ENCODE results near the gene ZNF732. TPM values are rescaled to one million over a fixed set of nuclear protein-coding genes. Genes with fewer than 3 reads are reported as not detected.
"Not testable (repeated sequence)": the region's sequence is repeated elsewhere in the genome, so short reads cannot be mapped to it uniquely, and the experiment has no call there.

Gene ZNF732
- total RNA-seq: 0.44 TPM

- DNase-seq (ENCODE audit: low spot score): peak; percentile 71
Observed at GRCh38 chr4:304969-305680, at the start of gene ZNF732. TSS of gene ZNF732 (minus strand) at chr4:305474. CDS start at chr4:305310, 164 bp downstream.

GRCh38 chr4:340011-340410 lies 34.7 kb upstream of the ZNF732 start:
- DNase-seq (ENCODE audit: low spot score): no peak

- DNase-seq (ENCODE audit: low spot score): no peak
Observed at GRCh38 chr4:338759-339097, 33.5 kb upstream of the ZNF732 start.

- peak; percentile 45 for DNase-seq (ENCODE audit: low spot score)
Observed at GRCh38 chr4:337932-338758, 32.9 kb upstream of the ZNF732 start.

GRCh38 chr4:337143-337931 lies 32.1 kb upstream of the ZNF732 start, which contains the start of gene ZNF141:
TSS of gene ZNF141 (plus strand) at chr4:337814. CDS start at chr4:337984, 170 bp downstream.
- peak; percentile 98 for DNase-seq (ENCODE audit: low spot score)

- peak; percentile 54 for DNase-seq (ENCODE audit: low spot score)
Observed at GRCh38 chr4:336893-337142, 31.5 kb upstream of the ZNF732 start.

- peak; percentile 45 for DNase-seq (ENCODE audit: low spot score)
Observed at GRCh38 chr4:336099-336892, 31.0 kb upstream of the ZNF732 start.

GRCh38 chr4:335515-335914 lies 30.2 kb upstream of the ZNF732 start:
- DNase-seq (ENCODE audit: low spot score): no peak

GRCh38 chr4:328729-329128 lies 23.5 kb upstream of the ZNF732 start:
- no peak for DNase-seq (ENCODE audit: low spot score)

- DNase-seq (ENCODE audit: low spot score): no peak
Observed at GRCh38 chr4:314296-314903, 9.1 kb upstream of the ZNF732 start.

- no peak for DNase-seq (ENCODE audit: low spot score)
Observed at GRCh38 chr4:309807-310206, 4.5 kb upstream of the ZNF732 start.

- DNase-seq (ENCODE audit: low spot score): no peak
Observed at GRCh38 chr4:306551-306961, 1.3 kb upstream of the ZNF732 start.

GRCh38 chr4:304516-304915 lies 758 bp downstream of the ZNF732 start:
- not testable (repeated sequence) for DNase-seq (ENCODE audit: low spot score)

- no peak for DNase-seq (ENCODE audit: low spot score)
Observed at GRCh38 chr4:302381-302780, 2.9 kb downstream of the ZNF732 start.

GRCh38 chr4:294732-295131 lies 10.5 kb downstream of the ZNF732 start:
- no peak for DNase-seq (ENCODE audit: low spot score)

- no peak for DNase-seq (ENCODE audit: low spot score)
Observed at GRCh38 chr4:288891-289290, 16.4 kb downstream of the ZNF732 start.

- DNase-seq (ENCODE audit: low spot score): no peak
Observed at GRCh38 chr4:273309-274017, 31.8 kb downstream of the ZNF732 start.

- DNase-seq (ENCODE audit: low spot score): no peak
Observed at GRCh38 chr4:271492-272103, 33.7 kb downstream of the ZNF732 start.

- not testable (repeated sequence) for DNase-seq (ENCODE audit: low spot score)
Observed at GRCh38 chr4:259240-259639, 46.0 kb downstream of the ZNF732 start.

- no peak for DNase-seq (ENCODE audit: low spot score)
Observed at GRCh38 chr4:256492-256891, 48.8 kb downstream of the ZNF732 start.
